Non-pigmented ciliary epithelial cell (primary cell): ENCODE data around the gene MICALL2.

Experiments
- DNase-seq: peaks from one replicate; pipeline ENCODE4 v3.0.0-alpha.2; 2010; ENCODE audit warnings: low read depth

Gene MICALL2

DNA sequence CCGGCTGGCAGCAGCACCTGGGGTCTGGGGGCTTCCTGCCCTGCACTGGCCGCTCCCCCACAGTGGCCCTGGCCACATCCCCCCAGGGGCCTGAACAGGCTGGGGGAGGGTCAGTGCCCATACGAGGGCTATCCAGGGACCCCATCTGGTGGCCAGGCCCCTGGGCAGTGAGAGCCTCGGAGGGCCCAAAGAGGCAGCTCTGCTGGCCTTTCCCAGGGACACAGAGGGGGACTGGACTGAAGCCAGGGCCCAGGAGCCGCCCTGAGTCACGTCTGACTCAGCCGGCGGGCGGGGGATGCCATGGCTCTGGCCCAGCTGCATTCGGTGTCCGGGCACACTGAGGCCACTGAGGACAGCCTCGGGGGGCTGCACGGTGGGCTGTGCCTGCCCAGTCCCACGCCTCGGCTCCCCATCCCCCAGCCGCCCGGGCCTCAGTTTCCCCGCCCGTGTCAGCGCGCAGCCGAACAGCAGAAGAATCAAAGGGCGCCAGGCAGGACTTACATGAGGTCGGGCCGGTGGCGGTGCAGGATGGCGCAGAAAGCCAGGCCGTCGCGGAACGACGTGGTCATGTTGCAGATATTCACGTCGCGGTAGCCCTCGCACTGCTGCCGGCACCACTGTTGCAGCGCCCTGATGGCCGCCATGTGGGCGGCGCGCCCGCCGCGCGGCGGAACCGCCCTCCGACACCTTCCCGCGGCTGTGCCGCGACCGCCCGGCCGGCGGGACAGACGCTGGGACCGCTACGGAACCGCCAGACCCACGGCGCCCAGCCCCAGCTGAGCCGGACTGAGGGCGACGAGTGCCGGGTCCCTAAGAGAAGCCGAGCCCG is at the start of gene MICALL2:
Gene MICALL2 (minus strand): TSS at position 788 of the 829 bp plus-strand sequence. CDS start 144 bp downstream, at position 644.
- DNase-seq = no peak

DNA sequence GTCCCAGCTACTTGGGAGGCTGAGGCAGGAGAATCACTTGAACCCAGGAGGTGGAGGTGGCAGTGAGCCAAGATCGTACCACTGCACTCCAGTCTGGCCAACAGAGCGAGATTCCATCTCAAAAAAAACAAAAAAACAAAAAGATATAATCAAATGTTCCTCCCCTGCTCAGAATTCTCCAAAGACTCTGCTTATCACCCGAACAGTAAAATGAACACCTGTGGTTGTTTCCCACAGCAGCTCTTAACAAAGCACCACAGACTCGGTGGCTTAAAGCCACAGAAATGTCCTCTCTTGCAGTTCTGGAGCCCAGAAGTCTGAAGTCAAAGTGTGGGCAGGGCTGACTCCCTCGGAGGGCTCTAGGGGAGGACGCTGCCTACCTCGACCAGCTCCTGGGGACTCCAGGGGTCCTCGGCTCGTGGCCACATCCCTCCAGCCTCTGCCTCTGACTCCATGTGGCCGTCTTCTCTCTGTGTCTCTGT is 49.0 kb upstream of the MICALL2 start:
- no peak for DNase-seq

DNA sequence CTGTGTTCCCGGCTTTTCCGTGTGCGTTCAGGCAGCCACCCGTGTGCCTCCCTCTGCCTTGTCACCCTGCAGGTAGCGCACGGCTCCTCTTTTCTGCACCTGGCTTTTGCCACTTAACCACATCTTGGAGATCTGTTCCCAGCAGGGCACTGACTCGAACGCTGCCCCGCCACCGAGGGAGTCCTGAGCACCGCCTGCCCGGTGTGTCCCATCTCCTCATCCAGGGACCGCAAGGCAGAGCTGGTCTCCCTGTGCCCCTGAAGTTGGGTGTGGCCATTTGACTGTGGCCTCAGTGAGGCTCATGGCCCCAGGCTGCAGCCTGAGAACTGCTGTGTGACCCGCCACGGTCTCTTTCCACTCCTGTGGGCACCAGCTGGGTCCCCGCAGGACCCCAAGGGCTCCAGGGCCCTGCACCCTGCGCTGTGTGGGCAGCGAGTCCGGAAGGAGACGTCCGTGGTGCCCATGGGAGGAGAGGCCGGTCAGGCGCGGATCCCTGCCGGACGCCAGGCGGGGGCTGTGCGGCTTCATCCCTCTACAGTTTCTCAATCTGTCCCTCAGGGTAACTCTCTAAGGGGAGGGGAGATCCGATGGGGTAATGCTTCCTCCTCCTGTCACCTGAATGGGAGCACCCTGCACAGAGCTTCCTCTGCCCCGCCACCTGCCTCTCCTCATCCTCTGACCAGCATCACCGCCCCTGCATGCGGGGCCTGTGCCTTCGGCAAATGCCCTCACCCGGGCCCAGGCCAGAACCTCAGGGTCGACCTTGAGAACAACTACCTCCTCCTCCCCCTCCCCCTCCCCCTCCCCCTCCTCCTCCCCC is 46.7 kb upstream of the MICALL2 start:
- no peak for DNase-seq

DNA sequence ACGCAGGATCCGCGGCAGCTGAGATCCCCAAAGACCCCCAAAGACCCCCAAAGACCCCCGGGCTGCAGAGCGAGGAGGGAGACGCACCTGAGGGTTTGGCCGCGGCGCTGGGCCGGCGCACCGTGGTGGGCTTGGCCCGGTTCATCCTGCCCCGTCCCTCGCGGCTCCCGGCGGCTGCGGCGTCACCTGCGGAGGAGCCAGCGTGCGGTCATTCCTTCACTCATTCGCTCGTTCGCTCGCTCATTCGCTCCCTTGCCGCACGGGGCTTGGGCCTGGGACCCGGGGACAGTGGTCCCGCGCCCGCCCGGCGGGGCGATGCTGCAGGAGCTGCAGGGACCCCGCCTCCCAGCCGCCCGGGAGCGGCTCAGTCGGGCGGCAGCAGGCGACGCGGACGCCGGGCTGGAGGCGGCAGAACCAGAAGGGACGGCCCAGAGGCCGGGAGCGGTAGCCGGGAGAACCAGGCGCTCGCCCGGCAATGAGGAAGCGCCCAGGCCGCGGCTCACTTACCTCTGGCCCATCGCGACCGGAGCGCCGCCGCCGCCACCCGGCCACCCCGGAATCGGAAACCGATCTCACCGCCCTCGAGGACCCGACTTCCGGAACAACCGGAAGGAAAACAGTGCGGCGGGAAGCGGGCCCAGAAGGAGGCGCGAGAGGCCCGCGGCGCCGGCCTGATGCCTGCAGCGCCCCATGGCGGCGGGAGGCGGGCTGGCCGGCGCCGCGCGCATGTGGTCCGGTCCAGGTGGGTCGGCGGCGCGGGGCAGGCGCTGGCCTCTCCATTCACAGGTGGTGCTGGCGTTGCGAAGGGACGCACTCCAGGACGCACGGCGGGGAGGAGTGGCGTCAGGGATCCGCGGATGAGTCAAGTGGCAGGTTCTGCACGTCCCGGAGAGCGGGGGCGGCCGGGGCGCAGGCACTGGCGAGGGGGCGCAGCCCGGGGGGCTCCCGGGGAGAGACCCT is 44.8 kb upstream of the MICALL2 start, which contains the start of gene INTS1:
Gene INTS1 (minus strand): TSS at position 574 of the 960 bp plus-strand sequence. CDS start 429 bp downstream, at position 145.
- peak; percentile 22 for DNase-seq

DNA sequence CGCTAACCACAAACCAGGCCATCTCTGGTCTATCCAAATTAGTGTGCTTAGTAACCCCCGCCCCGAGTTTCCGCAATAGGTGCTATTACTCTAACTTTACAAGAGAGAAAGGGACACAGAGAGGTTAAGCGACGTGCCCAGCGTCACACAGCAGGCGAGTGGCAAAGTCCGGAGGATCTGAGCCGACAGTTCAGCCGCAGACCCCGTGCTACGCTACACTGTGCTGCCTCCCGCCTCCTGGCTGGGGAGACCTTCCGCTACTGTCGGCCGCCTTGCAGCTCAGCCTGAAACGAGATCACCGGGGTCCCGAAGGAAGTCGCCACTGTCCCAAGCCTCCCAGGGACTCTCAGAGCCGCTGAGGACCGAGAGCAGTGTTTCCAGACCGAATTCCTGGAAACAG is 44.1 kb upstream of the MICALL2 start:
- no peak for DNase-seq

DNA sequence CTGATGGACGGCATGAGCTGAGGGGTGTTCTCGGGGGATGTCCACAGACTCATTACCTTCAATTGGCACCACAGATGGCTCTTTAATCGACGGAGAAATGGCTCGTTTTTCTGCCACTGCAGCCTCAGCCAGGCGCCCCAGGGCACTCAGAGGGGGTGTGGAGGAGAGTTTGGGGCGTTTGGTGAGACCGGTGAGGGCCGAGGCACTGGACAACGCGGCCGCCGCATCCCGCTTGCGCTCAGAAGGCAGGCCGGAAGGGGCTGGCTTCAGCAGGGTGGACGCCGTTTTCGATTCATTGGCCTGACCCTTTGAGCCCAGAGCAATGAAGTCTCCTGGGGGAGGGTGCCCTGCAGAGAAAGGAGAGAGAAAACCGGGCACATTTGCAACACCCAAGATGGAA is 43.6 kb upstream of the MICALL2 start:
- no peak for DNase-seq

DNA sequence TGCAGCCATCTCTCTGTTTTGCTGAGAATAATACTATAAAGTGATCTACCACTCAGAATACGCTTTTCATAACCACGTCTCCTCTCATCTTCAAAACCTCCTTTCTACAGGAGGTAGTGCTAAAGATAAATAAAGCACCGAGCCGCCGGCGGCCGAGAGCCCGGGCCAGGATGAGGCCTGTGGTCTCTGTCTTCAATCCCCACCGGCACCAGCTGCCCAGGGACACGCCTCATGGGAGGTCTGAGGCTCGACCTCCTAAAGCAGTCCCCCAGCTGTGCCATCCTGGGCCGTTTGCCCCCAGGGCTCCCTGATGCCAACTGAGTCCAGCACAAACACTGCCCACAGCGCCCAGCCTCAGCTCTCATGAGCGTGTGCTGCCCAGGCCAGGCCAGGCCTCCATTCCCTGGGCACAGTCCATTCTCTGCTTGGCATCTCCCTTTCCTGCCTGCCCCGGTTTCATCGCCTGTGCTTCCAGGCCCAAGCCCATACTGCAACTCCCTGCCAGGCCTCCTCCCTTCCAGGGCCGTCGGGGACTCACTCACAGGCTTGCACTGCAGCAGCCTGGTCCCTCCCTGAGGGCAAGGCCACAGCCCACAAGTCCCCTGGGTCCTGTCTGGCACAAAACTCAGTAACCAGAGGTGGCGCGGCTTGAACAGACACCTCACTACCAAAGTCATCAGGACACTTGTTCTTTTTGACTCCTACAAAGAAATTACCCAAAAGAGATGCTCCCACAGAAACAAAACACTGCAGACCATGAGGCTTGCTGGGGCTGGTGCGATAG is 42.4 kb upstream of the MICALL2 start:
- DNase-seq = no peak

DNA sequence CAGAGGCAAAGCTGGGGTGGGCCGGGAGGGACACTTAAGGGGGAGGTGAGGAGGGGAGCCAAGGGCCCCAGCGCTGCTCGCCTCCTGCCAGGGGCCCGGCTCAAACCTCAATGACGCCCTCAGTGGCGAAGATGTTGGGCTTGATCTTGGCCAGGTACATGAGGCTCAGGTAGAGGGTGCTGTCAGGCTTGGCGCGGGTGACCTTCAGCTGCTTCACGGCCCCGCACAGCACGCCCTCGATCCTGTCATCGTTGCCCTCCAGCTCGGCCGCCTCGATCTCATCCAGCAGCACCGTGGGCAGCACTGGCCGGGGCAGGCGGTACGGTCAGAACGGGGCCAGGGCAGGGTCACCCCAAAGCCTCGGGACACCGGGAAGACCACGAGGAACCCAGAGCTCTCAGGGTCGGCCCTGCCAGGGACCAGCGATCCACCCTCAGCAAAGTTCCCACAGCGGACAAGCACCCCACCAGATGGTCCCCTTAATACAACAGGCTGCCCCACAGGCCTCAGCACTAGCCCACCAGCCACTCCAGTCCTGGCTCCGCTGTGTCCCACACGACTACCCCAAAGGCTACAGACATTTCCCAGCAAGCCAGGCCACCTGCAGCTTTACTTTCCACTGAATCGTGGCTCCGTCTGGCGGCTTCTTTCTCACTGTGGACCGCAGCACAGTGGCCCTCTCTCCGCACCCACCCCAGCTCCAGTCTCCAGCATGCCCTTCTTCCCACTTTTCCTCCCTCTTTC is 41.0 kb upstream of the MICALL2 start:
- DNase-seq = no peak

DNA sequence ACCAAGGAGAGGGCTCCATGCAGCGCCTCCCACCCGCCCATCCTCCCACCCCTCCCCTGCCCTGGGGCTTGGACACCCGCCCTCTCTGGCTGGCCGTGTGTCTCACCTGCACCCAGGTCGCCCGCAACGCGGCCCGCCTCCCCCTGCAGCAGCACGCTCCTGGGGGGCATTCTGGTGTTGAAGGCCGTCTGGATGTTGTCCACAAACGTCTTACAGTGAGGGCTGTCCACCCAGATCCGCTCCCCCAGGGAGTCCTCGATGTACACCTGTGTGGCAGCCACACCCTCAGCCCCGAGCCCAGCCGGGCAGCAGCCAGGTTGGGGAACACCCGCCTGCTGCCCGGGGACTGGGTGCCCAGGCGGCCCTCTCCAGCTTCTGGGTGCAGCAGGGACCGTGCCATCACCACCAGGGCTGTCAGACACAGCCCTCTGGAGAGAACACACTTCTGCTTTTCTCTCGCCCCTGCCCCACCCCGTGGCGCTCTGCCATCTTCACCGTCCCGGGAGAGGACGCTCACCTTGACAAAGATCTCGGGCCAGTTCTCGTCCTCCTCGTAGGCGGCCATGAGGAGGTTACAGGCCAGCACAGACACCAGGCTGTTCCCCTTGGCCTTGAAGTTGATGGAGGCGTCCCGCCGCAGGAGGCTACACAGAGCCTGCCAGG is 40.2 kb upstream of the MICALL2 start:
- DNase-seq = no peak

DNA sequence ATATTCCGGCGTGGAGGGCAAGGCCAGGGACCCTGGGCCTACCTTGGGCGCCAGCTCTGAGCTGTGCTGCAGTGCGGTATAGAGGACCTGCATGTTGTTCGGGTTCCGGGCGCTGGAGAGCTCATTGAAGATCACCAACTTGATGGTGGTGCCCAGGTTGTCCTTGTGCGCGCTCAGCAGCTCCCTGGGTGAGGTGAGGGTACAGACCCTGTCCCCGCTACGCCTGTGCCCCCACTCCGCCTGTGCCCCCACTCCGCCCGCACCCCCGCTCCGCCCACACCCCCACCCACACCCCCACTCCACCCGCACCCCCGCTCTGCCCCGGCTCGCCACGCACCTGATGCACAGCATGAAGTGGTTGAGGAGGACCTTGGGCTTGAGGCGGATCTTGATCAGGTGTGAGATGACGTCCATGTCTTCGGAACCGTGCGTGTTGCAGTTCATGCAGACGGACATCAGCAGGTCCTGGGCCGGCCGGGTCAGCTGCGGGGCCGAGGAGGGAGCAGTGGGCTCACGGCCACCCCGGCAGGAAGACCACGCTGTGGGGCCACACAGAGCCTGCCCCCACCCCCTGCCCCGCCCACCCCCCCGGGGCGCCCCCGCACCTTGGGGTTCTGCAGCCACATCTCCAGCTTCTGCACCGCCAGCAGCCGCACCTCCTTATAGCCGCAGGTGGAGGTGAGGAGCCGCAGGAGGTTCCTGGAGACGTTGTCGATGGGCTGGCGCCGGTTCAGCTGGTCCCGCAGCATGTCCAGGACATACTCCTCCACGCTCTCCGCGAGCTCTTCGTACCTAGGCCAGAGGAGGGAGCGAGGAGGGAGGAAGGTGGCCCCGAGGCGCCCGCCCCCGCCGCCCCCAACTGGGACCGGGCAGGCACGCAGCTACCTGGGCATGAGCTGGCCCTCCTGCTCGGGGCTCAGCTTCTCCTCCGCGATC is 39.4 kb upstream of the MICALL2 start:
- DNase-seq = no peak

DNA sequence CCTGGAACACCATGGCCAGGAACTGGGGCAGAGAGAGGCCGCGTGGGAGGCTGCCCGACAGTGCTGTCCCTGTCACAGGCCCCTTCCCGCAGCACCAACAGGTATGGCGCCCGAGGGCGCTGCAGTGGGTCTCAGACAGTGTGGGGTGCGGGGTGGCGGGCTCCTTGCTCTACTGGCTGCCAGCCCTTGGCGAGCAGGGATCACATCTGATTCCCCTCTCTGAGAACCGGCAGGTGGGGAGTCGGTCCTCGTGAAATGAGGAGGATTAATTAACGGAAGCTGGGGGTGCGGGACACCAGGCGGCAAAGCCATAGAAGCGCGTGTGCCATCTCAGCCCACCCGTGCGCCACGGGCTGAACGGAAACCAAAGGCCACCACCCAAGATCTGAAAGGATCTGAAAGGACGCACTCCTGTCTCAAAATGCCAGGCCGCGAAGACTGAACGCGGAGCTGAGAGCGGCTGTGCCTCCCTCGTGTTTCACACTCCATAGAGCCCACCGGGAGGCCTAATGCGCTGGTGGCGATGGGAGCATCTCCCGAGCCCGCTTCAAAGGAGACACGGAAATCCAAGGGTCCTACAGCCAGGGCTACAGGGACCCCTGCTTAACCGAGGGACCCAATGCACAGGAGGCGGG is 38.1 kb upstream of the MICALL2 start:
- DNase-seq = no peak

DNA sequence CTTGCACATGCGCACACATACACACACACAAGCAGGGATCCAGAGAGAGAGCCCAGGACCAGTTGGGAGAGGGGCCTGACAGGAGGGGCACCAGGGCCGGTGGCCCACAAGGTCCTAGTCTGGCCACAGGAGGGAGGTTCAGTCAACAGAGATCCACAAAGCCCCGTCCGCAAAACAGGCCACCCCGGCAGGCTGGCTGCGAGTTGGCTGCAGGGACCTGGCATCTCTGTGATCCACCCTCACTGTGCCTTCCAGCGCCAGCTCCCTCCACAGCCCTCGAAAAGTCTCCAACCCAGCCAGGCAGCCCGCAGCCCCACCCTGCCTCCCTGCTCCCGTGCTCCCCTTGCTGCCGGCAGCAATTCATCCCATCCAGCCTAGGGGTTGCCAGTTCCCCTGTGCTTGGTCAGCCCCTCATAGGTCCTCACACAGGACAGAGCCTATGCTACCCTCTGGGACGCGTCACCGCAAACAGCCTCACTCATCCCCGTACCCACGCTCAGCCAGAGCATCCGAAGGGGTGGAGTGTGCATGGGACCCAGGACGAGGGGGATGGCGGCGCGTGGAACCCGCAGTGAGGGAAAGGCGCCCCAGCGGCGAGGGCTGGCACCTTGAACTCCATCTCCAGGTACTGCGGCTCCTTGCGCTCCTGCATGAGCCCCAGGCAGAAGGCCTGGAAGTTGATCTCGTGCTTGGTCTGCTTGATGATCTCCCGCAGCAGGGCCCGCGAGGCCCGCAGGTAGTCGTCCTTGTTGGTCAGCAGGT is 37.4 kb upstream of the MICALL2 start:
- no peak for DNase-seq

DNA sequence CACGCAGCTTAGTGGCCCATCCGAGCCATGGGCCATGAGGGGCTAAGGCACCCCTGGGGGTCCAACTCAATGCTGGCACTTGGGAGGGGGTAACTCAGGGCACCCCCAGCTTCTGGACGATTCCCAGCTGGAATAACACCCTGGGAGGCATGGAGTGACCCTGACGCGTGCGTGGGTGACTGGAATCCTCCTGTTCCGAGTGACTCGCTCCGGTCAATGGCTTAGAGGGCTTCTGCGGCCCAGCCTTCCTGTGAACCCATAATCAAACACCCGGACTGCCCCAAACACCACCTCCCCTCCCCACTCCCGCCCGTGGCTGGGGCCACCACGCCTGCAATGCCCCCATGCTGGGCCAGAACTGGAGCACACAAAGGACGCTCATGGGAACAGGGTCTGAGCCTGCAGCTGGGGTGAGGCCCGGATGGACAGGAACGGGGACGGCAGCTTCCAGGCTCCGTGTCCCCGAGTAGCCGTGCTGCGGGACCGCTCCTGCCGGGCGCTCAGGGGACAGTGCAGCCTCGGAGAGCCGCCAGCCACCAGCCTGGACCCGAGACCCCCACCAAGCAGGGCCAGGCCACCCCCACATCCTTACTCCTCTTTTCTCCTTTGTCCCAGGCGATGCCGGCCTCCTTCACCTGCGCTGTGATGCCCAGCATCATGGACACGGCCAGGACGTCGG is 36.4 kb upstream of the MICALL2 start:
- no peak for DNase-seq

DNA sequence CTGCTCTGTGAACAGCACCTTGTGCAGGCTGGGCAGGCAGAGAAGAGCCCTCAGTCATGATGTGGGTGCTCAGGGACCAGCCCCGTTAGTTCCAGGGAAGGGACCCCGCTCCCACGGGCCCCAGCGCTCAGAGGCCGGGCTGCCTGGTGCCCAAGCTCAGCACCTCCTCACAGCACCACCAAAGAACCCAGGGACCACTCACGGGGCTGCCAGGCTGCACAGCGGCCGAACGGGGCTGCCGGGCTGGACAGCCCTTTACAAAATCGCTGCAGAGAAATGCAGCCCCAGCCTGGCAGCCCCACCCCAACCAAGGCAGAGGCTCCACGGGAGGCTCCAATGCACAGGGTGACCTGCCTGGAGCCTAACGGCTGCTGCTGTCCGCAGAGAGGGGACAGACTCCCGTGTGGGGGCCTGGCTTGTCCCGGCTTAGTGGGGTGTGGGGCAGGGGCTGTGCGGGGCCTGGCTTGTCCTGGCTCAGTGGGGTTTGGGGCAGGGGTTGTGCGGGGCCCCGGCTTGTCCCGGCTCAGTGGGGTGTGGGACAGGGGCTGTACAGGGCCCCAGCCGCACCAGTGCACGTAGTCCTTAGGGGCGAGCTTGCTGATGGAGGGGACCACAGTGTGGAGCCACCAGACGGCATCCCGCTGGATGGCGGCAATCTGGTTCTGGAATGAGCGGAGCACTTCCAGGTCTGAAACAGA is 35.7 kb upstream of the MICALL2 start:
- no peak for DNase-seq

DNA sequence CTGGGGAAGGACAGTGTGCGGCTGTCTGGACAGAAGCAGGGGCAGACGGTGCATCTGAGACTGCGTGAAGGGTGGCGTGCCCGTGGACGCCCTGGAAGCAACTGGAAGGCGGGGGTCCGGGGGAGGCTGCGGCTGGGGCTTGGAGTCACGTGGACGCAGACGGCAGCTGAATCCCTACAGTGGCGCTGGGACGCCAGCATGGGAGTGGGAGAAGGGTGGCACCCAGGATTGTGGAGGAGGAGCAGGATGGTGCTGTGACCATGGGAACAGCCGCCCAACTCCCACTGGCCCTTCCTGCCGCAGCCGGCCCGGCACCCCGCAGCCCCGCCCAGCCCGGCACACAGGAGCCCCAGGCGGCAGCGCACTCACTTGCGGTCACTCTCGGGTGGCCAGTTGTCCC is 35.2 kb upstream of the MICALL2 start:
- no peak for DNase-seq

DNA sequence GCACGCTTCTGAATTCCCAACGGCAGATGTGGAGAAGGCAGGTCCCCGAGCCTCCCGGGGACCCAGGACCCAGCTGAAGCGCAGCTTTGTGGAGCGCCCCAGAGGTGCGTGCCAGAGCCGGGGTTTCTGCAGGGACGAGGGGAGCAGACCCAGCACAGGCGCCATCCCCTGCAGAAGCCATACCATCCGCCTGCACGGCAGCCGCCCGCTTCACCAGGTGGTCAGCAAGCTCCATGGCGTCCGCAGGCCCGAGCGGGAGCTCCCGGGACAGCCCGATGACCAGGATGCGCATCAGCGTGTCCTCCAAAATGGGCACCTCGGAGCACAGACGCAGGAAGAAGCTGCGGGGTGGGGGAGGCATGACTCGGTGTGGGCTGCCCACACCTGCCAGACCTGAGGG is 34.3 kb upstream of the MICALL2 start:
- no peak for DNase-seq
